Suprapubic skin (tissue), 4 donors: ENCODE data around the gene WNT11. TPM values are rescaled to one million over a fixed set of nuclear protein-coding genes. Genes with fewer than 3 reads are reported as not detected.

Source experiments
- DNase-seq, 2 donors: peaks; one replicate each; pipeline ENCODE4 v3.0.0-alpha.2; 2019; ENCODE audit warnings: low spot score in 2 of 2
- H3K27ac ChIP-seq: fragments of 200-600 bp; sonication (generic); one replicate; pipeline ENCODE4 v1.5.1; 2019
- H3K27me3 ChIP-seq: fragments of 200-600 bp; sonication (generic); one replicate; pipeline ENCODE4 v1.5.1; 2019
- H3K36me3 ChIP-seq: fragments of 200-600 bp; sonication (generic); one replicate; pipeline ENCODE4 v1.5.1; 2019
- H3K4me1 ChIP-seq: fragments of 200-600 bp; sonication (generic); one replicate; pipeline ENCODE4 v1.5.1; 2019
- H3K4me3 ChIP-seq: fragments of 200-600 bp; sonication (generic); one replicate; pipeline ENCODE4 v1.5.1; 2019; ENCODE audit warnings: mild to moderate bottlenecking
- H3K9me3 ChIP-seq: fragments of 200-600 bp; sonication (generic); one replicate; pipeline ENCODE4 v1.5.1; 2019
- EP300 ChIP-seq: sonication (generic); formaldehyde crosslinking; IDR thresholded peaks from one replicate; pipeline ENCODE4 v1.6.1; 2017; ENCODE audit warnings: antibody characterized with exemption
- POLR2A ChIP-seq, 2 donors: fragments of 450-650 bp; IDR thresholded peaks; one replicate each; pipeline ENCODE4 v1.6.1; 2017; ENCODE audit warnings: antibody characterized with exemption in 2 of 2, mild to moderate bottlenecking in 2 of 2, moderate library complexity in 2 of 2
- POLR2AphosphoS5 ChIP-seq, 3 donors: sonication (generic); formaldehyde crosslinking; IDR thresholded peaks; one replicate each; pipeline ENCODE4 v1.6.1; 2017; ENCODE audit warnings: antibody characterized with exemption in 3 of 3
- WGBS: methylation state at CpG from one replicate; pipeline ENCODE4 v1.1.5; 2018; 5-methylcytosine and 5-hydroxymethylcytosine counted together
- total RNA-seq, 4 donors: library from RNA; depleted of rRNA; stranded (reverse); fragments of >200 nt; gene quantifications; one replicate each; pipeline ENCODE4 v1.1.0, GENCODE V29; 2016
- TF ChIP-seq, protein P1 (sequence below), 2 donors: fragments of 200-600 bp in 1 of 2; fragments of 450-650 bp in 1 of 2; sonication (generic) in 1 of 2; IDR thresholded peaks; one replicate each; pipeline ENCODE4 v1.5.1; 2016 to 2019; ENCODE audit warnings: antibody characterized with exemption in 2 of 2, mild to moderate bottlenecking in 1 of 2, moderate library complexity in 1 of 2

WNT11 gene
- 10 to 100 TPM in 2 of 4 donors, 1 to 10 TPM in 2; 7.8 to 19.5 (median 11.0) TPM for total RNA-seq

DNA sequence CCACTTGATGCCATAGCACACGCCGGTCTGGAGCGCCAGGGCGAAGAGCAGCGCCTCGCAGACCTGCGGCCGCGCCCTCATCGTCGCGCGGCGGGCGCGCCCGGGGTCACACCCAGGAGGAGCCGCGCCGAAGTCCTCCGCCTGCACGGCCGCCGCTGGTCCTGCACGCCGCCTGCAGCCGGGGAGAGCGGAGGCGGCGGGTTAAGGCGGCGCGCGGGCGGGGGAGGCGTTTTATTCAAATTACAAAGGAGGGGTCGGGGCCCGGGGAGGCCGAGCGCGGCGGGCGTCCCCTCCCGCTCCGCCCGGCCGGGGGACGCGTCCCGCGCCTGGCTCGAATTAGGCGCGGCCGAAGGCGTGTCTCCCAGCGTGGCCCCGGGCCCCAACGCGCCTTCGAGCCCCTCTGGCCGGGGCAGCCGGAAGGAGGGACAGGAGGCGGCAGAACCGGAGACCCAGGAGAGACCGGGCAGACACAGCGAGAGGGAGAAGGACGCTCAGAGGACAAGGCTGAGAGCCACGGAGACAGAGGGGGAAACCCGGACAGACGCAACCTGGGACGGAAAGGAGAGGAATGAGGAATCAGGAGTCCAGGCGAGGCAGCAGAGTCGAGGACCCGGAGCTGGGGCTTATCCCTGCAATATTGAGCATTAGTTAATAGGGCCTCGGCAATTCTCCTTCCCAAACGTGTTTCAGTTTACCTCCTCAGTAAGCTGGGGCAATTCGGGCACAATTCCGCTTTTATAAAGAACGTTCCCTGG lies at the start of gene WNT11:
TSS of gene WNT11 (minus strand) at position 176 of the 755 bp plus-strand sequence. CDS start at position 81, 95 bp downstream.
- peaks cover 57% of the 10 kb centered on the region for H3K27me3 ChIP-seq
- TF ChIP-seq POLR2AphosphoS5 (IDR thresholded peaks at IDR 0.05) = no peak
- no peak for TF ChIP-seq POLR2A (IDR thresholded peaks at IDR 0.05)
- TF ChIP-seq, protein P1, sequence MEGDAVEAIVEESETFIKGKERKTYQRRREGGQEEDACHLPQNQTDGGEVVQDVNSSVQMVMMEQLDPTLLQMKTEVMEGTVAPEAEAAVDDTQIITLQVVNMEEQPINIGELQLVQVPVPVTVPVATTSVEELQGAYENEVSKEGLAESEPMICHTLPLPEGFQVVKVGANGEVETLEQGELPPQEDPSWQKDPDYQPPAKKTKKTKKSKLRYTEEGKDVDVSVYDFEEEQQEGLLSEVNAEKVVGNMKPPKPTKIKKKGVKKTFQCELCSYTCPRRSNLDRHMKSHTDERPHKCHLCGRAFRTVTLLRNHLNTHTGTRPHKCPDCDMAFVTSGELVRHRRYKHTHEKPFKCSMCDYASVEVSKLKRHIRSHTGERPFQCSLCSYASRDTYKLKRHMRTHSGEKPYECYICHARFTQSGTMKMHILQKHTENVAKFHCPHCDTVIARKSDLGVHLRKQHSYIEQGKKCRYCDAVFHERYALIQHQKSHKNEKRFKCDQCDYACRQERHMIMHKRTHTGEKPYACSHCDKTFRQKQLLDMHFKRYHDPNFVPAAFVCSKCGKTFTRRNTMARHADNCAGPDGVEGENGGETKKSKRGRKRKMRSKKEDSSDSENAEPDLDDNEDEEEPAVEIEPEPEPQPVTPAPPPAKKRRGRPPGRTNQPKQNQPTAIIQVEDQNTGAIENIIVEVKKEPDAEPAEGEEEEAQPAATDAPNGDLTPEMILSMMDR (IDR thresholded peaks at IDR 0.05) = no peak
- TF ChIP-seq EP300 = no peak
- DNase-seq = no peak
- peaks cover 57% of the 10 kb centered on the region for H3K4me1 ChIP-seq
- peak within 1 kb of the TSS; percentile 73 for H3K4me3 ChIP-seq
- no peaks in the 10 kb centered on the region for H3K9me3 ChIP-seq
- H3K36me3 ChIP-seq = no peaks in the 10 kb centered on the region
- no peak within 1 kb of the TSS for H3K27ac ChIP-seq
- 0% methylated on average over 12 of the region's 80 CpGs for WGBS

DNA sequence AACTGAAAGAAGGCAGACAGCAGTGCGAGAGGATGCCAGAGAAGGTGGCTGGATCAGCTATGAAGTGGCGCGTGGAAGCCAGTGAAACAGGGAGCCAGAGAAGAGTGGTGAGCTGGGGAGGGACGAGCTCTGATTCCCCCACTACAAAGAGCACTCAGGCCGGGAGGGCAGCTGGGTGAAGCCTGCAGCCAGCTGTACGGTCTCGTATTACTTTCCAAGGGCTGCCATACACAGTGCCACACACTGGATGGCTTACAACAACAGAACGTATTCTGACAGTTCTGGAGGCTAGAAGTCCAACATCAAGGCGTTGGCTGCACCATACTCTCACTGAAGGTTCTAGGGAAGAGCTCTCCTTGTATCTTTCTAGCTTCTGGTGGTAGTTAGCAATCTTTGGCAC lies 47.1 kb upstream of the WNT11 start:
- DNase-seq = no peak
- no peak overlapping the region for H3K27ac ChIP-seq
- TF ChIP-seq, protein P1 (IDR thresholded peaks at IDR 0.05) = no peak
- no peak for TF ChIP-seq POLR2AphosphoS5 (IDR thresholded peaks at IDR 0.05)
- 84% methylated on average over 8 of the region's 9 CpGs for WGBS
- peaks cover 13% of the 10 kb centered on the region for H3K4me1 ChIP-seq
- H3K9me3 ChIP-seq = no peaks in the 10 kb centered on the region
- no peak overlapping the region for H3K4me3 ChIP-seq
- H3K36me3 ChIP-seq = no peaks in the 10 kb centered on the region
- H3K27me3 ChIP-seq = no peaks in the 10 kb centered on the region

DNA sequence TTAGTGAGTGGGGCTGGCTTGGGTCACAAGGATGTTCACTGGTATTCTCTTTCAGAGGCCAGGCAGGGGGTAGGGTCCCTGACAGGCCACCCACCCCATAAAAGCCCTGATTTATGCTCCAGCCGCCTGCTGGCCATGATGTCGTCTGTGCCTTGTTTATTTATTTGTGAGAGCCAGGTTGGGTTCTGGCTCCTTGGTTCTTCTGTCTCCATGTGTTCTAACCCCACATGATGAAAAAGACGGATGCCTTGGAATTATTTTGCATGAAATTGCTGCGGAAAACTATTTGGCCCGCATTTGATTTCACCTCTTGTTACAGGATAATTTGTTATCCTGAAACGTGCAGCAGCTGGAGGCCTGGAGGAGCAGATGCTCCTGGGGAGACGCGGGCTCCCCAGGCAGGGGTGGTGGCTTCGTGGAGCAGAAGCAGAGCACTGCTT lies 46.3 kb upstream of the WNT11 start:
- H3K9me3 ChIP-seq = no peaks in the 10 kb centered on the region
- TF ChIP-seq, protein P1 (IDR thresholded peaks at IDR 0.05) = no peak
- TF ChIP-seq POLR2AphosphoS5 (IDR thresholded peaks at IDR 0.05) = no peak
- TF ChIP-seq EP300 = no peak
- TF ChIP-seq POLR2A (IDR thresholded peaks at IDR 0.05) = no peak
- H3K27ac ChIP-seq = no peak overlapping the region
- DNase-seq = no peak
- no peaks in the 10 kb centered on the region for H3K36me3 ChIP-seq
- 63% methylated on average over 9 of the region's 9 CpGs for WGBS
- H3K27me3 ChIP-seq = no peaks in the 10 kb centered on the region
- H3K4me1 ChIP-seq = peaks cover 13% of the 10 kb centered on the region
- no peak overlapping the region for H3K4me3 ChIP-seq

DNA sequence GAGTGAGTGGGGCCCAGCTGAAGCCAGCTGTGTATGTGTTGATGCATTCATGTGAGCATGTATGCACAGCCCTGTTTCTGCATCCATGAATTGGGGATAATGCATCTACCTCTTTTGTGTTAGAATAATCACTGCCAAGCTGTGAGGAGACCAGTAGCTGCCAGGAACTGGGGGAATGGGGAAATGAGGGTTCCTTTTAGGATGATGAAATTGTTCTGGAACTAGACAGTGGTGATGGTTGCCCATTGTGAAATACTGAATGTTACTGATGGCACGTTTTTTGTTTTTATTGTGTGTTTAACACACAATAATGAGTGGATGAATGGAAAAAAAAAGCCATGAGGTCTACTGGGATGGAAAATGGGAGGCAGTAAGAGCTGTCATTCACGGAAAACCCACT lies 45.3 kb upstream of the WNT11 start:
- H3K4me3 ChIP-seq = no peak overlapping the region
- peak in 1 of 3 donors; percentile 15 for TF ChIP-seq POLR2AphosphoS5 (IDR thresholded peaks at IDR 0.05)
- TF ChIP-seq EP300 = no peak
- no peak for TF ChIP-seq POLR2A (IDR thresholded peaks at IDR 0.05)
- TF ChIP-seq, protein P1 (IDR thresholded peaks at IDR 0.05) = no peak
- no peaks in the 10 kb centered on the region for H3K27me3 ChIP-seq
- no peaks in the 10 kb centered on the region for H3K36me3 ChIP-seq
- H3K27ac ChIP-seq = peak overlapping the region; percentile 59
- DNase-seq = no peak
- H3K4me1 ChIP-seq = peaks cover 13% of the 10 kb centered on the region
- WGBS = 64% methylated on average over 2 of the region's 2 CpGs
- no peaks in the 10 kb centered on the region for H3K9me3 ChIP-seq

DNA sequence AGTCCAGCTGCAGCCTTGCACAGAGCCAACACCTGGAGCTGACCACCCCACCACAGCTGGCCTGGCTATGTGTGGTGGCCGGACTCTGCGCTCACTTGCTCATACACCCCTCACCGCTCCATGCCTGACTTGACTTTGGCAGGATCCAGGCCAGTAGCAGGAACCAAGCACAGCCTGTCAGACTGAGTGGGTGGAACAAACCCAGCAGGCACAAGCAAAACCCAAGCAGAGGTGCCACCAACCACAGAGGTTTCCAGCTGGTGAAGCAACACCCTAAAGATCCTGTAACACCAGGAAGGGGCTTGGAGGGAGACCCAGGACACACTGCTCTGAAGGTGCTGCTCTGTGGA lies 44.9 kb upstream of the WNT11 start:
- WGBS = no CpG with 5 or more reads among the region's 3 CpGs
- Histone ChIP-seq H3K9me3 (no peaks in the 10 kb centered on the region), H3K27ac (peak overlapping the region; percentile 59), H3K4me1 (peaks cover 13% of the 10 kb centered on the region), H3K36me3 (no peaks in the 10 kb centered on the region), H3K27me3 (no peaks in the 10 kb centered on the region), H3K4me3 (no peak overlapping the region)
- no peak for TF ChIP-seq POLR2A (IDR thresholded peaks at IDR 0.05)
- TF ChIP-seq EP300 = no peak
- TF ChIP-seq, protein P1 (IDR thresholded peaks at IDR 0.05) = no peak
- no peak for TF ChIP-seq POLR2AphosphoS5 (IDR thresholded peaks at IDR 0.05)
- DNase-seq = no peak
